Neural progenitor cell (in vitro differentiated cells): ENCODE measurements around the gene GID4. TPM values are rescaled to one million over a fixed set of nuclear protein-coding genes. Genes with fewer than 3 reads are reported as not detected.

Experiments used
- DNase-seq: peaks from one replicate; pipeline ENCODE4 v3.0.0-alpha.2; 2016; ENCODE audit warnings: low spot score
- H2AFZ ChIP-seq: fragments of 200-600 bp; sonication (generic); replicated peaks from 2 replicates; pipeline ENCODE4 v1.6.1; 2016; ENCODE audit warnings: antibody characterized with exemption
- H3F3A ChIP-seq: fragments of 200-600 bp; sonication (generic); 2 replicates; pipeline ENCODE4 v1.6.1; 2016; ENCODE audit warnings: antibody characterized with exemption, low read depth
- H3K27ac ChIP-seq: fragments of 200-600 bp; sonication (generic); 2 replicates; pipeline ENCODE4 v1.5.1; 2016; ENCODE audit warnings: mild to moderate bottlenecking
- H3K27me3 ChIP-seq: fragments of 200-600 bp; sonication (generic); 2 replicates; pipeline ENCODE4 v1.6.1; 2016; ENCODE audit warnings: mild to moderate bottlenecking, moderate library complexity
- H3K36me3 ChIP-seq: fragments of 200-600 bp; sonication (generic); 2 replicates; pipeline ENCODE4 v1.5.1; 2016
- H3K4me1 ChIP-seq: fragments of 200-600 bp; sonication (generic); 2 replicates; pipeline ENCODE4 v1.6.1; 2016; ENCODE audit warnings: mixed run types
- H3K4me2 ChIP-seq: fragments of 200-600 bp; sonication (generic); 2 replicates; pipeline ENCODE4 v1.6.1; 2016
- H3K4me3 ChIP-seq: fragments of 200-600 bp; sonication (generic); 2 replicates; pipeline ENCODE4 v1.5.1; 2016
- H3K79me2 ChIP-seq: fragments of 200-600 bp; sonication (generic); 2 replicates; pipeline ENCODE4 v1.6.1; 2016; ENCODE audit warnings: low read depth
- H3K9ac ChIP-seq: fragments of 200-600 bp; sonication (generic); 2 replicates; pipeline ENCODE4 v1.6.1; 2016
- H3K9me3 ChIP-seq: fragments of 200-600 bp; sonication (generic); 2 replicates; pipeline ENCODE4 v1.5.1; 2016; ENCODE audit warnings: low read depth
- H4K20me1 ChIP-seq: fragments of 200-600 bp; sonication (generic); 2 replicates; pipeline ENCODE4 v1.6.1; 2016; ENCODE audit warnings: low read depth
- H3K27ac Mint-ChIP-seq: 3 replicates; pipeline ENCODE4 v1.8.0; 2021; ENCODE audit warnings: mixed read lengths
- H3K27me3 Mint-ChIP-seq: 2 replicates; pipeline ENCODE4 v1.8.0; 2022; ENCODE audit warnings: low read depth, mild to moderate bottlenecking, inconsistent platforms, moderate library complexity, mixed read lengths; ENCODE audit not compliant: insufficient read depth
- H3K36me3 Mint-ChIP-seq: 3 replicates; pipeline ENCODE4 v1.8.0; 2021; ENCODE audit warnings: mixed read lengths
- H3K4me1 Mint-ChIP-seq: 3 replicates; pipeline ENCODE4 v1.8.0; 2021; ENCODE audit warnings: mixed read lengths
- H3K4me3 Mint-ChIP-seq: 3 replicates; pipeline ENCODE4 v1.8.0; 2021; ENCODE audit warnings: mild to moderate bottlenecking, moderate library complexity, mixed read lengths
- H3K9me3 Mint-ChIP-seq: 3 replicates; pipeline ENCODE4 v1.8.0; 2020; ENCODE audit warnings: mixed read lengths
- CTCF ChIP-seq: fragments of 200-600 bp; sonication (generic); IDR thresholded peaks from 2 replicates; pipeline ENCODE4 v1.5.1; 2017; ENCODE audit warnings: antibody characterized with exemption, mild to moderate bottlenecking
- EZH2 ChIP-seq: fragments of 200-600 bp; sonication (generic); IDR thresholded peaks from 2 replicates; pipeline ENCODE4 v1.6.1; 2017; ENCODE audit warnings: antibody characterized with exemption, mild to moderate bottlenecking, moderate library complexity
- EZH2phosphoT487 ChIP-seq: fragments of 200-600 bp; sonication (generic); IDR thresholded peaks from 2 replicates; pipeline ENCODE4 v1.6.1; 2017; ENCODE audit warnings: antibody characterized with exemption
- total RNA-seq: library from RNA; depleted of rRNA; stranded (reverse); fragments of >200 nt; gene quantifications from 2 replicates; pipeline ENCODE4 v1.2.3, GENCODE V29; 2015; ENCODE audit warnings: low replicate concordance

The GID4 gene
- total RNA-seq, 1 donor from 2014 or later = 10.6 TPM

GRCh38 chr17:18116078-18116477 lies 76.9 kb downstream of the GID4 start:
- Histone ChIP-seq H3K4me3 (no peak overlapping the region), H3K27me3 (no peaks in the 10 kb centered on the region), H3F3A (no peaks in the 10 kb centered on the region), H3K9me3 (no peaks in the 10 kb centered on the region), H2AFZ (no peak overlapping the region), H3K9ac (no peak overlapping the region), H3K27ac (no peak overlapping the region), H3K4me2 (no peak overlapping the region), H3K36me3 (no peaks in the 10 kb centered on the region), H3K4me1 (peaks cover 7% of the 10 kb centered on the region), H4K20me1 (no peaks in the 10 kb centered on the region), H3K79me2 (no peaks in the 10 kb centered on the region)
- H3K4me3 Mint-ChIP-seq = no peak overlapping the region
- TF ChIP-seq EZH2phosphoT487 (no peak), EZH2 (no peak), CTCF (no peak)
- H3K27me3 Mint-ChIP-seq = peaks cover 4% of the 10 kb centered on the region
- DNase-seq = no peak
- H3K9me3 Mint-ChIP-seq = peaks cover 10% of the 10 kb centered on the region
- peaks cover 32% of the 10 kb centered on the region for H3K4me1 Mint-ChIP-seq
- H3K27ac Mint-ChIP-seq = no peak overlapping the region
- no peaks in the 10 kb centered on the region for H3K36me3 Mint-ChIP-seq

GRCh38 chr17:18117533-18117932 lies 78.3 kb downstream of the GID4 start:
- peaks cover 10% of the 10 kb centered on the region for H3K9me3 Mint-ChIP-seq

More at GRCh38 chr17:18117533-18117932, 78.3 kb downstream of the GID4 start:
- no peak overlapping the region for H3K27ac Mint-ChIP-seq
- Histone ChIP-seq H3K36me3 (no peaks in the 10 kb centered on the region), H3K4me3 (no peak overlapping the region), H4K20me1 (no peaks in the 10 kb centered on the region), H2AFZ (no peak overlapping the region), H3K4me1 (no peaks in the 10 kb centered on the region), H3K79me2 (no peaks in the 10 kb centered on the region), H3K9ac (no peak overlapping the region), H3K4me2 (no peak overlapping the region), H3K9me3 (no peaks in the 10 kb centered on the region), H3K27ac (no peak overlapping the region), H3K27me3 (no peaks in the 10 kb centered on the region), H3F3A (no peaks in the 10 kb centered on the region)
- no peak overlapping the region for H3K4me3 Mint-ChIP-seq
- DNase-seq = no peak
- H3K27me3 Mint-ChIP-seq = peaks cover 4% of the 10 kb centered on the region
- H3K36me3 Mint-ChIP-seq = no peaks in the 10 kb centered on the region
- H3K4me1 Mint-ChIP-seq = peaks cover 27% of the 10 kb centered on the region
- TF ChIP-seq CTCF (no peak), EZH2 (no peak), EZH2phosphoT487 (no peak)

Other genes with a start within 250 kb of the GID4 start
- gene SREBF1, start 202.4 kb upstream of the GID4 start, total RNA-seq = 12.7 and 41.0 TPM in 2 replicates
- gene TOM1L2, start 67.0 kb upstream of the GID4 start, total RNA-seq = 4.3 and 6.5 TPM in 2 replicates
- gene DRC3, start 66.5 kb upstream of the GID4 start, total RNA-seq = 0.07 and 0.81 TPM in 2 replicates
- 9.6 and 17.5 TPM in 2 replicates for gene ATPAF2, start 240 bp upstream of the GID4 start, total RNA-seq
- gene DRG2, start 48.5 kb downstream of the GID4 start, total RNA-seq = 24.8 and 46.5 TPM in 2 replicates
- 1.2 and 5.4 TPM in 2 replicates for gene MYO15A, start 69.3 kb downstream of the GID4 start, total RNA-seq
- gene ALKBH5, start 144.4 kb downstream of the GID4 start, total RNA-seq = 78.8 and 98.2 TPM in 2 replicates
- 70.5 and 190 TPM in 2 replicates for gene LLGL1, start 186.2 kb downstream of the GID4 start, total RNA-seq
- 117 and 193 TPM in 2 replicates for gene FLII, start 219.3 kb downstream of the GID4 start, total RNA-seq
- gene MIEF2, start 221.3 kb downstream of the GID4 start, total RNA-seq = 8.1 and 23.2 TPM in 2 replicates